Subcutaneous preadipocyte (primary cell): Measurements from ENCODE around the gene CTSH. TPM values are rescaled to one million over a fixed set of nuclear protein-coding genes. Genes with fewer than 3 reads are reported as not detected.

Source experiments
- small RNA-seq: library from RNA; depleted of rRNA; stranded (forward); fragments of <200 nt; gene quantifications from one replicate; pipeline ENCODE3, GENCODE V24; 2012
- total RNA-seq: library from RNA; depleted of rRNA; stranded (reverse); fragments of >200 nt; gene quantifications from 2 replicates; pipeline ENCODE4 v1.2.3, GENCODE V29; 2012

The CTSH gene, protein sequence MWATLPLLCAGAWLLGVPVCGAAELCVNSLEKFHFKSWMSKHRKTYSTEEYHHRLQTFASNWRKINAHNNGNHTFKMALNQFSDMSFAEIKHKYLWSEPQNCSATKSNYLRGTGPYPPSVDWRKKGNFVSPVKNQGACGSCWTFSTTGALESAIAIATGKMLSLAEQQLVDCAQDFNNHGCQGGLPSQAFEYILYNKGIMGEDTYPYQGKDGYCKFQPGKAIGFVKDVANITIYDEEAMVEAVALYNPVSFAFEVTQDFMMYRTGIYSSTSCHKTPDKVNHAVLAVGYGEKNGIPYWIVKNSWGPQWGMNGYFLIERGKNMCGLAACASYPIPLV
- 2.5 and 5.5 TPM in 2 replicates for total RNA-seq

DNA sequence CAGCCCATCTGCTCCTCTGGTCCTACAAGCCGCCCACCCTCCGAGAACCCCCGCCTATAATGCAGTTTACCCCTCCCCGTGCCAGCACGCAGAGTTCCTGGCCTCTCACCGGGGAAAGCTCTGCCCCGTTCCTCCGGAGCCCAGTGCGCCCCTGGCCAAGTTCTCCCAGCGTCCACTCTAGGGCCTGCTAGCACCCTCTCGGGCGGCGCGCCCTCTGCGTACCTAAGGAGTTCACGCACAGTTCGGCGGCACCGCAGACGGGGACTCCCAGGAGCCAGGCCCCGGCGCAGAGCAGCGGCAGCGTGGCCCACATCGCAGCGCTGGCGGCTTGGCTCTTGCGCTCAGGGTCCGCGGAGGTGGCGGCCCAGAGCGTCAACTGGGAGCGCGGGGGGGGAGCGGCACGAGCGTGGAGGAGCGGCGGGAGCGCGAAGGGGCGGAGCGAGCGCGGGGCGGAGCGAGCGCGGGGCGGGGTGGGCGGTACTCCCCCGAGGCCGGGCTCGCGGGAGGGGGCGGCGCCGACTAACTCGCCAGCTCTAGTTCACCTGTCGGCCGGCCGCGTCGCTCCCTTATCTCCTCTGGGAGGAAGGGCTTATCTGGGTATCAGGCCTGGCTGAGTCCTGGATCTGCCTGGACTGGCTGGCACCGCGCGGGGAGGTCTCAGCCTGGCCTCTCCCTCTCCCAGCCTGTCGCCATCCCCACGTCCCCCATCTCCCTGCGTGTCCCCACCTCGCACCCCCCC, at the start of gene CTSH:
CTSH (minus strand) TSS at position 378 of the 739 bp plus-strand sequence; CDS start at position 313, 65 bp downstream.

DNA sequence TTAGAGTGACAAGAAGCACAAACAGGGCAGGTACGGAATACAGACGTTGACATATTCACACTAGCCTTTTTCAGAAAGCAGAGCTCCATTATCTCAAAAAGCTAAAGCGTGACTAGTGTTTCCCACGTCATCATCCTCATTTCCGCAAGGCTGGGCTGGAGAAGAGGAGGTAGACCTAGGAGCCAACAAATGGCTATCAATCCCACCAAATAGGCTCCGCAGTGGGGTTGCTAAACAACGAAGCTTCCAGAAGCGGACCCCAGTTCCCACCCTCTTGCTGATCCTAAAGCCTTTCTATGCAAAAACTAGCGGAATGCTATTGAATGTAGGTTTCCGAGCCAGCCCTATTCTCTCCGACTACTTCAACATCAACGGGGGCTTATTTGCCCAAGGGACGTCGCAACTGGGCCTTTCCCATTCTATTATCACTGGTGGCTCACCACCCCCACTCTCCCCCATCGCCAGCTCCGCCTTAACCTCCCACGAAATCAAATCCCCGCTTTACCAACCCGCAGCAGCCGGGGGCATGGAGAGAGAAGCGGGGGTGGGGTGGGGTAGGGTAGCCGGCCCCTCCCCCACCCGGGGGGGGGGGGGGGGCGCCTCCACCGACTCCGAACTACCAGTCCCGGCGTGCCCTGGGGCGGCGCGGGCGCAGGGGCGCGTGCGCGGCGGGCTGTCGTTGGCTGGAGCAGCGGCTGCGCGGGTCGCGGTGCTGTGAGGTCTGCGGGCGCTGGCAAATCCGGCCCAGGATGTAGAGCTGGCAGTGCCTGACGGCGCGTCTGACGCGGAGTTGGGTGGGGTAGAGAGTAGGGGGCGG, 72.5 kb downstream of the CTSH start, which contains the start of gene MORF4L1:
MORF4L1 (plus strand) TSS at position 736 of the 817 bp plus-strand sequence. CDS start 128 bp downstream, outside the sequence.

Small RNA genes lying within 50 kb of the gene (small RNA-seq; reads per million reads assigned to genes)
- not detected for gene RNU6-415P

Other genes starting within 250 kb of the CTSH start
- 12.1 and 19.0 TPM in 2 replicates for gene ADAMTS7, start 133.6 kb downstream of the CTSH start, total RNA-seq
- gene MORF4L1, start 72.2 kb downstream of the CTSH start, total RNA-seq = 192 and 241 TPM in 2 replicates
- not detected in 2 replicates for gene RASGRF1, start 145.7 kb upstream of the CTSH start, total RNA-seq